ENCODE results near the gene FAM219B. TPM values are rescaled to one million over a fixed set of nuclear protein-coding genes. Genes with fewer than 3 reads are reported as not detected.
A peak's percentile ranks its signal among the peaks of the same experiment; 100 is the strongest.
"Not testable (repeated sequence)": the region's sequence is repeated elsewhere in the genome, so short reads cannot be mapped to it uniquely, and the experiment has no call there.

Gene FAM219B
- total RNA-seq, 2 donors from 2014 or later = 44.7 to 54.2 TPM

DNA sequence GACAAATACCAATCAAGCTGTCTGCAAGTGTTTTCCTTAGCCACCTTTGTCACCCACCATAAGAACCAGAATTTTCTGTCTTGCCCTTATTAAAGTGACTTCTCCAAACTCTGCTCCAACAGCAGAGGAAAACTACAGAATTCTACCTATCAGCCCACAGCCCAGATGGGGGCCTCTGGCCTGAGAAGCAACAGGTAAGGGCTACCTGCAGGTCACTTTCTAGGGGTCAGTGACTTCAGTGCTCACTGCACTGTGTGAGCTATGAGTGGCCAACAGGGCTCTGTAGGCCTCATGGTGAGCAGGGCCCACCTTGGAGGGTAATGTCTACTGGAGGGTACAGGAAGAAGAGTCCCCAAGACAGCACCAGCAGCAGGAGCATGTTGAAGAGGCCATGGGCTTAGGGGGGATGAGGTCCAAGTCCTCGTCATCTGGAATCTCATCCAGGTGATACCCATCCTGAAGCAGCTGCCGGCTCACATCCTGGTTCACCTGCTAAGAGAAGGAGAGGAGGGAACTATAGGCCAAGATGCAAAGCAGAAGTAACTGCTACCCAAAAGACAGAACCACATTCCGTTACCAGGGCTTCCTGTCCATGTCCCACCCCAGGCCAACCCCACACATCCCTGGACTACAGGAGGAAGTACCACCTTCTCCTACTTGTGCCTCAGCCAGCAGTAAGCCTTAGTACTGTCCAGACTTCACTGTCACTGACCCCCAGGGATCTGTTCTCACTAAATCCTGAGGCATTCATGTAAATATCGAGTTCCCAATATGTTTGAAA, 4.2 kb downstream of the FAM219B start:
- intact Hi-C loops (cut with DNase I) = loop anchor here (5.0 kb wide), 4 partner anchors 35 to 120 kb away; partner anchors contain the start of genes COX5A, CSK and ULK3
- no peak overlapping the region for H3K4me3 ChIP-seq
- H3K9me3 ChIP-seq = no peaks in the 10 kb centered on the region
- no peak overlapping the region for H3K9ac ChIP-seq (ENCODE audit: low read depth in 2 of 2, low read length in 2 of 2)
- TF ChIP-seq, protein P1, sequence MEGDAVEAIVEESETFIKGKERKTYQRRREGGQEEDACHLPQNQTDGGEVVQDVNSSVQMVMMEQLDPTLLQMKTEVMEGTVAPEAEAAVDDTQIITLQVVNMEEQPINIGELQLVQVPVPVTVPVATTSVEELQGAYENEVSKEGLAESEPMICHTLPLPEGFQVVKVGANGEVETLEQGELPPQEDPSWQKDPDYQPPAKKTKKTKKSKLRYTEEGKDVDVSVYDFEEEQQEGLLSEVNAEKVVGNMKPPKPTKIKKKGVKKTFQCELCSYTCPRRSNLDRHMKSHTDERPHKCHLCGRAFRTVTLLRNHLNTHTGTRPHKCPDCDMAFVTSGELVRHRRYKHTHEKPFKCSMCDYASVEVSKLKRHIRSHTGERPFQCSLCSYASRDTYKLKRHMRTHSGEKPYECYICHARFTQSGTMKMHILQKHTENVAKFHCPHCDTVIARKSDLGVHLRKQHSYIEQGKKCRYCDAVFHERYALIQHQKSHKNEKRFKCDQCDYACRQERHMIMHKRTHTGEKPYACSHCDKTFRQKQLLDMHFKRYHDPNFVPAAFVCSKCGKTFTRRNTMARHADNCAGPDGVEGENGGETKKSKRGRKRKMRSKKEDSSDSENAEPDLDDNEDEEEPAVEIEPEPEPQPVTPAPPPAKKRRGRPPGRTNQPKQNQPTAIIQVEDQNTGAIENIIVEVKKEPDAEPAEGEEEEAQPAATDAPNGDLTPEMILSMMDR (IDR thresholded peaks at IDR 0.05) = no peak
- peaks cover 3% of the 10 kb centered on the region for H3K36me3 ChIP-seq
- no peaks in the 10 kb centered on the region for H3K27me3 ChIP-seq
- H3K27ac ChIP-seq = no peak overlapping the region
- peaks cover 9% of the 10 kb centered on the region for H3K4me1 ChIP-seq
- DNase-seq = no peak

DNA sequence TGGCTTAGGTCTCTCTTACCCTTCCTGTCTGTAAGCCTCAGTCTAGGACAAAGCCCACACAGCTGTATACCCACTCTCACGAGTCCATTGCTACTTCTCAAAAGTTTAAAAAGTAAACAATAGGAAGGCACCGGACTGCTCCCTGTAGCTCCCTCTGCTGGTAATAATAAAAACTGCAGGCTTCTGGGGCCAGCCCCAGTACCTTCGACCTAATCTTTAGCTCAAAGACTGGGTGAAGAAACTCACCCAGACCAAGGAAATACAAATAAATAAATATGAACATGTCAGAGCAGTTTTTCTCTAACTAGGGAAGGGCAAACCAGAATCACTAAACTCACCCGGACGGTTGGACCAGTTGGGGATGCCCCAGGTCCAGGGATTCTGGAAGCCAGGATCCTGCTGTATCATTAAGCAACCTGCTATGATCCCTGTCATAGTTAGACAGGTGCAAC, 5.0 kb downstream of the FAM219B start:
- DNase-seq = peak; percentile 75
- no peaks in the 10 kb centered on the region for H3K9me3 ChIP-seq
- intact Hi-C loops (cut with DNase I) = loop anchor here (5.0 kb wide), 4 partner anchors 36 to 119 kb away; partner anchors contain the start of genes COX5A, CSK and ULK3
- H3K27me3 ChIP-seq = no peaks in the 10 kb centered on the region
- peaks cover 9% of the 10 kb centered on the region for H3K4me1 ChIP-seq
- TF ChIP-seq, protein P1 (IDR thresholded peaks at IDR 0.05) = peak; percentile 96
- peak overlapping the region in 1 of 2 donors; percentile 30 for H3K9ac ChIP-seq (ENCODE audit: low read depth in 2 of 2, low read length in 2 of 2)
- H3K4me3 ChIP-seq = no peak overlapping the region
- H3K27ac ChIP-seq = no peak overlapping the region
- peaks cover 3% of the 10 kb centered on the region for H3K36me3 ChIP-seq

DNA sequence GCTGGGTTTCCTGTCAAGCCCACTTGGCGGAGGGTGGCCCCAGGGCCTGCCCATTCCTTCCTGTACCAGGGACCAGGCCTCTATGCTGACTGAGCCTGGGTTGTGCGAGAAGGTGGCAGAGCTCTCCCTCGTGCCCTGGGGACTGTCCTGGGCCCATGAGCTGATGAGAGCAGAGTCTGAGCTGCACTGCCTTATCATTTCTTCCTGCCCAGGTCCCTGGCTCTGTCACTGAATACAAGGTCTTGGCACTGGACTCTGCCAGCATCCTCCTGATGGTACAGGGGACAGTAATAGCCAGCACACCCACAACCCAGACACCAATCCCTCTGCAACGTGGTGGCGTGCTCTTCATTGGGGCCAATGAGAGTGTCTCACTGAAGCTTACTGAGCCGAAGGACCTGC, 9.3 kb downstream of the FAM219B start:
- TF ChIP-seq, protein P1 (IDR thresholded peaks at IDR 0.05) = no peak
- Histone ChIP-seq H3K9ac (ENCODE audit: low read depth in 2 of 2, low read length in 2 of 2) (peak overlapping the region in 1 of 2 donors; percentile 18), H3K4me3 (no peak overlapping the region), H3K4me1 (peaks cover 6% of the 10 kb centered on the region), H3K36me3 (peaks cover 3% of the 10 kb centered on the region), H3K27me3 (no peaks in the 10 kb centered on the region), H3K9me3 (no peaks in the 10 kb centered on the region), H3K27ac (no peak overlapping the region)
- intact Hi-C loops (cut with DNase I) = no loop called here
- DNase-seq = no peak

DNA sequence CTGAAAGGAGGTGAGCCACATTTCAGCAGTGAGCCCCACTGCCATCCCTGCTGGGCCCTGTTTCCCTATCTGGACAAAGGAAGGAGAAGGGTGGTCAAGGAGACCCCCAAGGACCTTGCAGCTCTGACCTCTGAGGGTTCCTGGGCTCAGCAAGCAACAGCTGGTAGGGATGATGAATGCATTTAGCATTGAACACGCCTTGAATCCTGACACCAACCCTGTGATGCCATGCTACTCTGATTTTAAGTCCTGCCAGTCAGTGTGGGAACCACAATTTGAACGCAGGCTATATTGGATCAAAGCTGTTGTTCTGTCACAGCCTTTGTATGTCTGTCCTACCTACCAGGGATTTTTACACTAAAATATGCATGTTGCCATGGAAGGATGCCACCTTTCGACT, 10.3 kb downstream of the FAM219B start:
- intact Hi-C loops (cut with DNase I) = no loop called here
- Histone ChIP-seq H3K9ac (ENCODE audit: low read depth in 2 of 2, low read length in 2 of 2) (no peak overlapping the region), H3K27ac (no peak overlapping the region), H3K4me3 (no peak overlapping the region), H3K36me3 (no peaks in the 10 kb centered on the region), H3K27me3 (no peaks in the 10 kb centered on the region), H3K4me1 (peaks cover 6% of the 10 kb centered on the region), H3K9me3 (no peaks in the 10 kb centered on the region)
- DNase-seq = no peak
- TF ChIP-seq, protein P1 (IDR thresholded peaks at IDR 0.05) = no peak

DNA sequence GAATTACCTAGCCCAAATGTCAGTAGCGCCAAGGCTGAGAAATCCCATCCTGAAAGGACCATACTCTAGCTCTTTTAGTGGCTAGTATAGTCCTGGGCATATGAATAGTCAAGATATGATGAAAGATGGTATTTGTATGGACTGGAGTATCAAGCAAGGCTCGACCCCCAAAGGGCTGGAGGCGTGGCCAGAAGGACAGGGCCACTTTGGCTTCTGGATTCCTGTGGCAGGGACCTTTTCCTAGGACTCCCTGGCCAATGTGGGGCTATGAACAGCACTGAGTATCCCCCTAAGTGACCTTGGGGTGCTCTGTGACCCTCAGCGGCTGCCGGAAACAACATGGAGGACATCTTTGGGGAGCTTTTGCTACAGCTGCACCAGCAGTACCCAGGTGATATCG, 10.8 kb downstream of the FAM219B start:
- no peaks in the 10 kb centered on the region for H3K9me3 ChIP-seq
- no peaks in the 10 kb centered on the region for H3K36me3 ChIP-seq
- TF ChIP-seq, protein P1 (IDR thresholded peaks at IDR 0.05) = no peak
- intact Hi-C loops (cut with DNase I) = no loop called here
- H3K27ac ChIP-seq = no peak overlapping the region
- H3K9ac ChIP-seq (ENCODE audit: low read depth in 2 of 2, low read length in 2 of 2) = no peak overlapping the region
- H3K4me3 ChIP-seq = no peak overlapping the region
- no peaks in the 10 kb centered on the region for H3K27me3 ChIP-seq
- H3K4me1 ChIP-seq = peaks cover 4% of the 10 kb centered on the region
- no peak for DNase-seq

DNA sequence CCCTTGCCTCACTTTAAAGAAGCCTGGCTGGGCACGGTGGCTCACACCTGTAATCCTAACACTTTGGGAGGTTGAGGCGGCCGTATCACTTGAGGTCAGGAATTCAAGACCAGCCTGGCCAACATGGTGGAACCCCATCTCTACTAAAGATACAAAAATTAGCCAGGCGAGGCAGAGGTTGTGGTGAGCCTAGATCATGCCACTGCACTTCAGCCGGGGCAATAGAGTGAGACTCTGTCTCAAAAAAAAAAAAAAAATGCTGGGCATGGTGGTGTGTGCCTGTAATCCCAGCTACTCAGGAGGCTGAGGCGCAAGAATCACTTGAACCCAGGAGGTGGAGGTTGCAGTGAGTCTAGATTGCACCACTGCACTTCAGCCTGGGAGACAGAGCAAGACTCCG, 12.3 kb downstream of the FAM219B start:
- H3K4me1 ChIP-seq; intact Hi-C loops (cut with DNase I): not testable (repeated sequence)

More for the DNA sequence above, 12.3 kb downstream of the FAM219B start:
- not testable (repeated sequence) for H3K9ac ChIP-seq (ENCODE audit: low read depth in 2 of 2, low read length in 2 of 2); H3K27ac ChIP-seq; H3K4me3 ChIP-seq; DNase-seq; H3K36me3 ChIP-seq; H3K27me3 ChIP-seq; H3K9me3 ChIP-seq

Data from colonic mucosa (tissue), 4 donors.